H1 (cell line): ENCODE results near the gene KLF18. TPM values are rescaled to one million over a fixed set of nuclear protein-coding genes. Genes with fewer than 3 reads are reported as not detected.

Experiments
- CHD7 ChIP-seq: fragments of 300-600 bp; sonication (generic); IDR thresholded peaks from 2 replicates; pipeline ENCODE4 v1.7.1; 2012; ENCODE audit warnings: low read length, moderate library complexity, mild to moderate bottlenecking, inconsistent platforms; ENCODE audit not compliant: insufficient replicate concordance
- polyA plus RNA-seq, 7 experiments: library from polyadenylated mRNA; depleted of rRNA in 3 of 7; stranded (reverse) in 5 of 7; unstranded in 2 of 7; fragments of >200 nt in 5 of 7; fragments of 200-250 nt in 2 of 7; gene quantifications; 1 replicate in 5 of 7; 2 replicates in 1 of 7; 4 replicates in 1 of 7; pipeline versions ENCODE4 v1.2.1 to v1.2.3, GENCODE V29; 2011 to 2013; ENCODE audit warnings: missing spikeins in 2 of 7, mixed read lengths in 2 of 7
- total RNA-seq: library from RNA; stranded (reverse); fragmentation: NEBNext Ultra II Directional; extraction: Animal tissue kit (Norgen Biotek cat#: 25700); gene quantifications from 2 replicates; pipeline ENCODE4 v1.2.1, GENCODE V29; 2021

KLF18 gene
- total and polyA plus RNA-seq, 2 of the 8 experiments (the other 6 are each of a cell fraction or from before 2014, with no cell fraction given), result 0.09 to 0.15 TPM

- TF ChIP-seq CHD7, result no peak
Measured at GRCh38 chr1:44094047-44094446, 47.4 kb downstream of the KLF18 start (continued).
